ENCODE results near the gene M1AP.
"Not testable (repeated sequence)": the region's sequence is repeated elsewhere in the genome, so short reads cannot be mapped to it uniquely, and the experiment has no call there.

M1AP gene

DNA sequence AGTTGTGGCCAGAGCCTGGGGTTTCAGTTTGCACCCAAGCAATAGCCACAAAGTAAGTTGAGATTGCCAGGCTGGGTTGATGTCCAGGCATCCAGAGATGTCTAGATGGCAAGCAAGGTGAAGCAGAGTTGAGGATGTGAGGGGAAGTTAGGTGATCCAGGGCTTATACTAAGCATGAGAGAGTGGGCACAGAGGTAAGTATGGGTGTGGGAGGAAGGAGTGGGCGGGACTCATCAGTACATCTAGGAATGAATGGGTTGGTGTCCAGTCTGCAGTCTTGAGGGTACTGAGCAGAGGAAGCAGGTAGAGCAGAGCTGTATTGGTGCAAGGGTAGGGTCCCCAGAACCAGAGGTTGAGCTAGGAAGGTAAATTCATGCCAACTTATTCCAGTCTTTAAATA is 7.4 kb upstream of the M1AP start:
- in situ Hi-C loops (cut with MboI; ENCODE audit: low pct_unique_long_range_greater_than_20kb, low sequenced_read_pairs): no loop called here
- DNase-seq: no peak

DNA sequence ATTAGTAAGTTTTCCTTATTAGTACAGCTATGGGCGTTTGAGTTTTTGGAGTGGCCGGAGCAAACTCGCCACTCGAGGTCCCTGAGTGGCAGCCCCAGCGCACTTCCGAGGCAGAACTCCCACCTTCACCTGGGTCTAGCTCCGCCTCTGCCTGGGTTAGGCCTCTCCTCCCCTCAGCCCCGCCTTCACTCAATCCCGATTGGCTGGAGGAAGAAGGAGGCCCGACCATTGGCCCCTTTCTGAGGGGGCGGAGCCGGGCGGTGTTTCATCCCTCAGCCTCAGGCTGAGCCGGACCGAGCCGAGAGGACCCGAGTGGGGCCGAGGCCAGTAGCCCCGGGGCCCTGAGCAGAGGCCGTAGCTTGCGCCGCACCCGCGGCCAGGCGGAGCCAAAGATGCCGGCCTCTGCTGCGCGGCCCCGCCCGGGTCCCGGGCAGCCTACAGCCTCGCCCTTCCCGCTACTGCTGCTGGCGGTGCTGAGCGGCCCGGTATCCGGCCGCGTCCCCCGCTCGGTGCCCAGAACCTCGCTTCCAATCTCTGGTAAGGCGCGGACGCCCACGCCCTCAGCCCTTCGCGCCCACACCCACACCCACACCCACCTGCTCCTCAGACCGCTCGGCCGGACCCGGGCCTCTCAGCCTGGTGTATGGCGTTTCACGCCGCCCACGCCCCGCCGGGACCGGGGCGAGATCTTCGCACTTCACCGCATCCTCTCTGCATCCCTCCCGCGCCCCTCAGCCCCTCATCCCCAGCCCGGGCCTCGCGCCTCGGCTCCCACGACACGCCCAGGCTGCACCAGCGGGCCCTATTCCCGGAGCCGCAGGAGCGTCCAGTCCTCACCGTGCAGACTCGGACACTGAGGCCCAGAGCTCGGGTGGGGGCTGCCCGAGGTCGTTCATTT is 6.1 kb upstream of the M1AP start, which contains the start of gene SEMA4F:
Gene SEMA4F (plus strand): TSS at position 263 of the 898 bp plus-strand sequence. CDS start 130 bp downstream, at position 393.
- in situ Hi-C loops (cut with MboI; ENCODE audit: low pct_unique_long_range_greater_than_20kb, low sequenced_read_pairs): no loop called here
- DNase-seq: peak; percentile 98

DNA sequence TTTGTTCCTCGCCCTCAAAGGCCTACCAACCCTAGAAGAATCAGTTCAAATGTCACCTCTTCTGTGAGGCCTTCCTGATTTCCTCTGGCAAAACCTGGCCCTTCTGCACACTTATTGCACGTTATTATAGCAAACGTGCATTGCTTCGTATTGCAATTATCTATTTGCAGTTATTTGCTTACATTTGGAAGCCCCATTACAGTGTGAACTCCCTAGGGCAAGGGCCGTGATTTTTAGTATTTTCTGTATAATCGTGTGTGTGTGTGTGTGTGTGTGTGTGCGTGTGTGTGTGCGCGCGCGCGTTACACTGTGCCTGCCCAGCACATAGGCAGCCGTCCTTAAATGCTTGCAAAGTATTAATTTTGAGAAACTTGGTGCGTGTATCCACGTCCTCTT is 5.5 kb upstream of the M1AP start:
- in situ Hi-C loops (cut with MboI; ENCODE audit: low pct_unique_long_range_greater_than_20kb, low sequenced_read_pairs): no loop called here

DNA sequence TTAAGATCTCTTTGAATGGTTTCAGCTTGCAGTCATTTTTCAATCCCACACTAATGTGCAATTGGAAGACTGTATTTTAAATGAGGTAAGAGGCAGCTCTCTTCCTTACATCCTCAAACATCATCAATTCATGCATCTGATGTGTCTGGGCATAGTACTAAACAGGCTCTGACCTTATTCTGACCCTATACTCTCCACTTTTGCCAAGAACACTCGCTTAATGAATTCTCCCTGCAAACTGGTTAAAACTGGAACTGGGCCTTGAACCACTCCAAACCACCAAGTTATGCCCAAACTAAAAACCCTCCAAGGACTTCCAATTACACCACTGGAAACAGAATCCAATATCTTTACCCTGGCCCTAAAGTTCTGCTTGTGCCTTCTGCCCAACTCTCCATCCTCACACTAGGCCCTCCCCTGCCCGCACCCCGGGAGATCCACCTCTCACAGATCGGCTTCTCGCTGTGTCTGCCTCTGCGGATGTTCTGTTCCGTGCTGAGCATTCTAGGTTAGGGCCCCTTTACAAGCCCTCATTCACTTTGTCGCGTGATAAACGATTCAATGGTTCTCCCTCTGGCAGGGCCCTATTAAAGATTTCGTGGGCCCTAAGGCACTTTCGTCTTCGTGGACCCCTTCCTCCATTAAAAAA is 1.2 kb downstream of the M1AP start:
- in situ Hi-C loops (cut with MboI; ENCODE audit: low pct_unique_long_range_greater_than_20kb, low sequenced_read_pairs): no loop called here
- DNase-seq: no peak

More for the DNA sequence above, 5.5 kb upstream of the M1AP start:
- no peak for DNase-seq

DNA sequence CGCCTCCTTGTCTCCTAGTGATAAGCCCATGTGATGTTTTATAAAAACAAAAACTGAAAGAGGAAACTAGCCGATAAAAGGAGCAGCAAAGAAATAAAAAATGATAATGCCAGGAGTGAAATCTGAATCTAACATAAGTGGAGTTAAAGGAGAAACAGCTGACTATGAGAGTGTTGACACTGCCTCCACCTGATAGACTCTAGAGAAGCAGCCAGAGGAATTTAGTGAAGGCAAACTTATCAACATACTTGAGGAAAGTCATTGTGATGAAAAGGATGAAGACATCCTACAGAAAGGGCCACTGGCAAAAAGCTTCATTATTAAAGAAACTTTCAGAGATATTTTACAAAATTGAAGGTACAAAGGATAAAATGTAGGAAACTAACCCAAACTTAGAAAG is 1.9 kb downstream of the M1AP start:
- no peak for DNase-seq
- in situ Hi-C loops (cut with MboI; ENCODE audit: low pct_unique_long_range_greater_than_20kb, low sequenced_read_pairs): no loop called here

DNA sequence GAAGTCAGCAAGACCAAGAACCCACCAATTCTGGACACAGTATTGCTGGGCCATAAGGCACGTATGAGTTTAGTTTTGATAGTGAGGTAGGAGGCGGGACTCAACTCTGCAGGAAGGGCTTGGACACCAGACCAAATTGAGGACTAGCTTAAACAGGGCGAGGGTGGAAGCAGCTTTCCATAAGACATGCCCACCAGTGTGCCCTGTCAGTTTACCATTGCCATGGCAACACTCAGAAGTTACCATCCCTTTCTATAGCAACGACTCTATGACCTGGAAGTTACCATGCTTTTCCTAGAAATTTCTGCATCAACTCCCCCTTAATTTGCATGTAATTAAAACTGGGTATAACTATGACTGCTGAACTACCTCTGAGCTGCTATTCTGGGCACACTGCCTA is 2.8 kb downstream of the M1AP start:
- DNase-seq: no peak
- in situ Hi-C loops (cut with MboI; ENCODE audit: low pct_unique_long_range_greater_than_20kb, low sequenced_read_pairs): no loop called here

DNA sequence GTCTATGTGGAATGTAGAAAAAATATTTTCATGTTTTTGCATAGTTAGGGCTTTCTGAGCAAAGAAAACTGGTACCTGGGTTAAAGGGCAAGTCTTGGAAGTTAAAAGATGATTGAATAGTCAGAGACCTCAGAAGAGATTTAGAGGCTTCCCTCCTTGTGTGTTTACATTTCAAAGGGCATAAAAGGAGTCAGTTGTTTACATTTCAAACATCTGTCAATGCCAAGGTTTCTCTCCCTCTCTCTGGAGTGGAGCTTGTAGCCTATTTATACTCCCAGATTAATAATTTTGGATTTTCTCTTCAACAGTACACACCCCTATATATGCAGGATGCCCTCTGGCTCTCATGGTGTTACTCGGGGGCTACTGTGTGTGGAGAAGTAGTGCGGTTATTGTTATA is 8.6 kb downstream of the M1AP start:
- in situ Hi-C loops (cut with MboI; ENCODE audit: low pct_unique_long_range_greater_than_20kb, low sequenced_read_pairs): no loop called here

DNA sequence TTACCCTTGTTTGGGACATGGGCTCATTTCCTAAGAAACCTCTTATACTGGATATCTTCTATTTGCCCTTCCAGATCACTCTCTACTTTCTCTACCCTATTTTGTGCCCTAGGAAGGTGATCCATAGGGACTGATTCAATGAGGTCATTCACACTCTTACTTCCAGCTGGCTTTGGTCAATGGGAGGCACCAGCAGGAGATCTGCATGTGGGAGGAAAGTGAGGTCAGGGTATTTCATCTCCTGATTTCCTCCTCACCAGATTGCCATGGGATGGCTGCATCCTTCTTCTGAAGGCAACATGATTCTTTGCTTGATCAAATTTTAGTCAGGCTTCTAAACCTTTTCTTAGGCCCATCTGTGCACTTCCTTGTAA is 15.2 kb downstream of the M1AP start:
- in situ Hi-C loops (cut with MboI; ENCODE audit: low pct_unique_long_range_greater_than_20kb, low sequenced_read_pairs): no loop called here
- DNase-seq: no peak

More for the DNA sequence above, 8.6 kb downstream of the M1AP start:
- DNase-seq: no peak

DNA sequence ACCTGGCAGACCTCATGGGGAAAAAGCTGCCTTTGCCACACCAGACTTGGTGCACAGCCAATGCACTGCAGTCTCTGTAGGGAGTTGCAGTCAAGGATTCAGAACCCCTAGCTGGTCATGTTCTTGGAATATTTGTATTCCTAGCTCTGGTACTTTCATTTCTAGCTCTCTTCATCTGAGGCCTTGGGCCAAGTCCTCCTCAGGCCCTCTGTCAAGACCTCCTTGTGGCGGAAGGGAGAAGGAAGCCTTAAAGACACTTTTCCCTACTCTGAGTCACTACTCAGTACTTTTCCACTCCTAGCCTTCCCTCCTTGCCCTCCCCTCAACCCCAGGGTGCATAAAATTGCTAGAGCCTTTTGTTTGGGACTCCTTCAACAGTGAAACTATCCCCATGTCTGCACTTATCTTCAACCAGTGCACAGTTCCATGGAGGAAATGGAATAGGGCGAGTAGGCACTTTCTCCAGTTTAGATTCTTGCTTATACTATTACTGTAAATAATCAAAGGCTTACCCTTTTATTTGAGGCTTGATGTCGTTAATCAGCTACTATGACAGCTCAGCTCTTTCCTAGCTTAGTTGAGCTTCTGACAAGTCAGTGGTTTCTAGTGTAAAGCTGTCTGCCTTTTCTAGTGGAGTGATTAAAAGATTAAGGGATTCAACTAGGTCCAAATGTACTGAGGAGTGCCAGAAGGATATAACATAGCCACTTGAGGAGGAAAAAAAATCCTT is 15.8 kb downstream of the M1AP start:
- in situ Hi-C loops (cut with MboI; ENCODE audit: low pct_unique_long_range_greater_than_20kb, low sequenced_read_pairs): no loop called here

DNA sequence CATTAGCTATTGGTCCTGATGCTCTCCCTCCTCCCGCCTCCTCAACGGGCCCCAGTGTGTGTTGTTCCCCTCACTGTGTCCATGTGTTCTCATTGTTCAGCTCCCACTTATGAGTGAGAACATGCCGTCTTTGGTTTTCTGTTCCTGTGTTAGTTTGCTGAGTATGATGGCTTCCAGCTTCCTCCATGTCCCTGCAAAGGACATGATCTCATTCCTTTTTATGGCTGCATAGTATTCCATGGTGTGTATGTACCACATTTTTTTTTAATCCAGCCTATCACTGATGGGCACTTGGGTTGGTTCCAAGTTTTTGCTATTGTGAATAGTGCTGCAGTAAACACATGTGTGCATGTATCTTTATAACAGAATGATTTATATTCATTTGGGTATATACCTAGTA is 17.7 kb downstream of the M1AP start:
- in situ Hi-C loops (cut with MboI; ENCODE audit: low pct_unique_long_range_greater_than_20kb, low sequenced_read_pairs); DNase-seq: not testable (repeated sequence)

More for the DNA sequence above, 15.8 kb downstream of the M1AP start:
- no peak for DNase-seq

DNA sequence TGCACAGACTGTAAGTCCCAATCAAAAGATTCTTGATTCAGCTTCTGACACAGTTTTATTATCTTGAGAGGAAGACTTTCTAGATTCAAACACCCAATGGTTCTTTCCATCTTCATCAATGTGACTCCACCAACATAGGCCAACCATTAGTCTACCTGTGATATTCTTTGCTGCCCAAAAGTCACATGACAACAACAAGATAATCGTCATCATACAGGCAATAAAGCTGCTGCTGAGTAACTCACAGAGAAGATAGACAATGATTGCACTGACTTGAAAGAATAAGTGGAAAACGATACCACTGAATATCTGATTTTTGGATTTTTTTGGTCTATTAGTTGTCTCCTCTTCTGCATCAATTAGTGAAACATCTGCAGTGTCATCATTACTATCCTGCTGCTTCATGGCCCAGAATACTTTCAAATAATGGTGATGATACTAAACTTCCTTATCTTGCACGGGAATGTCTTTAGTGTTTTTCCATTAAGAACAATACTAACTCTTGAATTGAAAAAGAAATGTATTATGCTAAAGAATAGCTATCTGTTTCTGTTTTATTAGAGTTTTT is 19.5 kb downstream of the M1AP start:
- in situ Hi-C loops (cut with MboI; ENCODE audit: low pct_unique_long_range_greater_than_20kb, low sequenced_read_pairs): no loop called here
- DNase-seq: no peak

DNA sequence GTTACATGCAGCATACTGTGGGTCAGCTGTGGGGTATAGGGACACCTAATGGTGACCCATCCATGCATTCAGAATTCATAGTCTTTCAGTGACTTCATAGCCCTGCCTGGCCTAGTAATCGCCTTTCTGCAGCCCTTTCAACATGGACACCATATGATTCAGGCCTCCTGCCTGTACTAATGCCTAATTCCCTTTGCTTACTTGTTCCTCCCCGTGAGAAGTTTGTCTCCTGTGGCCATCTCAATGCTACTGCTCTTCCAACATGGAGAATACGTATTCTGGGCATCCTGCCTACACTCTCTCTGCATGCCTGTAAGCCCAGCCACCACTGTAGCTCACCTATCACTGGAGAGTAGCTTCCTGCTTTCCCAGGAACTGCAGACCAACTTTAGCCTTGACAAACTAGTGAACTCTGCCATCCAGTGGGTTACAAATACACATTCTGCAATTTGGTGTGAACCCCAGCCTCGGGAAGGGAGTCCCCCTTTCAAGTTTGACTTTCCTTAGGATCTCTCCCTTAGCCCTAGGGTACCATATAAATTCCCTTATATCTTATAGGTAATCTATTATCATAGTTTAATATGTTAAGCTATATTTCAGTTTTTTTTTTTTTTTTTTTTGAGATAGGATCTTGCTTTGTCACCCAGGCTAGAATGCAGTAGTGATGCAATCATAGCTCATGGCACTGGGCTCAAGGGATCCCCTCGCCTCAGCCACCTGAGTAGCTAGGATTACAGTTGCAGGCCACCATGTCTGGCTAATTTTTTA is 22.3 kb downstream of the M1AP start:
- in situ Hi-C loops (cut with MboI; ENCODE audit: low pct_unique_long_range_greater_than_20kb, low sequenced_read_pairs): no loop called here
- no peak for DNase-seq

DNA sequence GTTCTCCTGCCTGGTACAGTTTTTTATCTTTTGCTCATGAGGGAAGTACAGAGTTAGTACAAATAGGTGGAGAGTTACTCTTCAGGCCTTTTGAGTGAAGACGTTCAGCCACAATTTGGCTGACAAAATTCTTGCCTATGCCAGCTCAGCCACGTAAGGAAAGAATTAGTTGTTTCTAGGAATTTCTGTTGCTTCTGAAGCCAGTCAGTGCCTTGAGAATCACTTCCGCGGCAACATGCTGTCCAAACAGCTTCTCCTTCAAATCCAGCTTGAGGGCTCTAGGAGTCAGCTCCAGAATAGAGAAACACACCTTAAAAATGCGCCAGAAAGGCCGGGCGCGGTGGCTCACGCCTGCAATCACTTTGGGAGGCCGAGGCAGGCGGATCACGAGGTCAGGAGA is 27.5 kb downstream of the M1AP start:
- in situ Hi-C loops (cut with MboI; ENCODE audit: low pct_unique_long_range_greater_than_20kb, low sequenced_read_pairs): no loop called here
- no peak for DNase-seq

DNA sequence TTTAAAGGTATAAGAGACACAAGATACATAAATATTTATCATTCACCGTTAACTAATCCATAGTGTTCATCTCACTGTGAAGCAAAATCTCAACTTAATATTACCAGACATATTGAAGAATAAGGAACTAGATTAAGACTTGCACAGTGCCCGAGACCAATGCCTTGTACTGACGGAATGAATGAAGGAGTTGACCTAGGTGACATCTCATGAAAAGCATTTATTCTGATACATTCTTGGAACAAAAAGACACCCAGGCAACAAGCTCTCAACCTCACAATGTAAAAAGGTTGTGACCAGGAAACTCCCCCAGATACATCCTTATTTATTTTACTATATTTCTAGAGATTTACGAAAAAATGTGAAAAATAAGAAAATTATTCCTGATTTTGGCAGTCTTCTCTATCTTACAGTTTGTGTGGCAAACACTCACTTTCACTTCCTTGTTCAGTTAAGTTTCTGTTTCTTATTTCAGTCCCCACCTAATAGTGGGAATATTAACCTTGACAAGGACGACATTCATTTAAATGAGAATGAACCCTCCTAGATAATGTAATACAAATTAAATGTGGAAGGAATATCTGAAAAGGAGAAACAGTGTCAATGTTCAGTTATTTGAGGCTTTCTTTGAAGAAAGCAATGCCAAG is 28.4 kb downstream of the M1AP start:
- in situ Hi-C loops (cut with MboI; ENCODE audit: low pct_unique_long_range_greater_than_20kb, low sequenced_read_pairs): no loop called here
- DNase-seq: no peak

DNA sequence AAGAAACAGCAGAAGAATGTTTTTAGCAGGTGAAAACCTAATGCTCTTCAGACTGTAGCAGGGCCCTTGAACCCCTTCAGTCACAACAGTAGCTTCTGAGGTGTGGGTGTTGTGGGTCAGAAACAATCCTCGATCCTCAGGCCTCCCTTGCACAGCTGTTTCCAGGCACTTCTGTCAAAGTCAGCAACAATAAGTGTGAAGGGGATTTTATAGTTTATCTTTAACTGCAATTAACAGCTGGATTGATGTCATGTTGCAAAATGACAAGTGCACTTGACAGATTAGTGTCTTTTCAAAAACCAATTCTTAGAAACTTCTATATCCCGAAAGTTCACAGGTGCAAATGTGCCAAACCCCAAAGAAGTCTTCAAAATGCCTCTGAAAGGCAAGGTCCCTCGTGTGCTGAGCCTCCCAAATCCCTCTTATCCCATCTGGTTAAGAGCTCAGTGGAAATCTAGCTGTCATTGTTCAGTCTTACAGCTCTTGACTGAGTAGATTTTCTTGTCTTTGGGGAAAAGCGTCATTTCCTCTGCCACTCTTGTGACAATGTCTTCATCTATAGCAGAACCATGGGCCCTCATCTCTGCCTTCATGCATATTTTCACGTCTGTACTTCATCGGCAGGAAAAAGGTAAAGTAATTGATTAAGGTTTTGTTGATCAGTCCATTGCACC is 29.6 kb downstream of the M1AP start:
- no peak for DNase-seq
- in situ Hi-C loops (cut with MboI; ENCODE audit: low pct_unique_long_range_greater_than_20kb, low sequenced_read_pairs): no loop called here

DNA sequence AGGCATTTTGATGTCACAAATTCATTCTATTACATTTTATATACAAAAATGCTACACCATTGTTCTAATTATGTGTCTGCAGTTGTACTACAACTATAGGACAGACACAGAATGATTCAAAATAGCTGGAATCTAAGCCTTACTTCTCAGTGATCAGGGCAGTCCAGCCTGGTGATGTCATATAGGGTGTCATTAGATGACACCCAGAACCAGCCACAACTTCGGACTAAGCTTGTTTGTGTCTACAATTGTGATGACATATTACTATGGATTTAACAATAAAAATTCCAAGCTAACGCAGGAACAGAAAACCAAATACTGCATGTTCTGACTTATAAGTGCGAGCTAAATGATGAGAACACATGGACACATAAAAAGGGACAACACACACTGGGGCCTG is 31.0 kb downstream of the M1AP start:
- in situ Hi-C loops (cut with MboI; ENCODE audit: low pct_unique_long_range_greater_than_20kb, low sequenced_read_pairs): no loop called here
- DNase-seq: no peak

DNA sequence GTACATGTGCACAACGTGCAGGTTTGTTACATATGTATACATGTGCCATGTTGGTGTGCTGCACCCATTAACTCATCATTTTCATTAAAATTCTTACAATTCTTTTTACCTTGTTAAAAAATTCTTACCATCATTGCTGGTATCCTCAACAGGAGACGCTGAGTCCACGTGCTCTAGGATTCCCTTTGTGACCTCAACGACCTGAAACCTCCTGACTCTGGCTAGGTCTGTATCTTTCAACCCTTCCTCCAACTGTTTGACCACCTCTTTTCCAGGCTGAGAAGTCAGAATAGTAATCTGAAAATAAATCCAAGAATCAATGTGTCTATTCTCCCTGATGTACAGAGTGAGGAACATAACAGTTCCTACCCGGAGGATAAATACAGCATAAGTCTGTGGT is 41.2 kb downstream of the M1AP start:
- in situ Hi-C loops (cut with MboI; ENCODE audit: low pct_unique_long_range_greater_than_20kb, low sequenced_read_pairs): no loop called here
- DNase-seq: no peak

All from KBM-7 (cell line).